Fibroblast of lung (primary cell): ENCODE data around the gene HECW1. TPM values are rescaled to one million over a fixed set of nuclear protein-coding genes. Genes with fewer than 3 reads are reported as not detected.

Source experiments
- DNase-seq, 2 donors: peaks; one replicate each; pipeline versions ENCODE4 v3.0.0 to v3.0.0-alpha.2; 2010; ENCODE audit warnings: low read depth in 2 of 2
- H2AFZ ChIP-seq: 2 replicates; pipeline ENCODE4 v1.5.1; 2012; ENCODE audit warnings: low read length, control low read depth, inconsistent platforms
- H3K27ac ChIP-seq: 2 replicates; pipeline ENCODE4 v1.5.1; 2011; ENCODE audit warnings: low read length, control low read depth; ENCODE audit not compliant: insufficient read depth
- H3K27me3 ChIP-seq: 2 replicates; pipeline ENCODE4 v1.5.1; 2011; ENCODE audit warnings: mild to moderate bottlenecking, low read length; ENCODE audit not compliant: control insufficient read depth, insufficient read depth
- H3K36me3 ChIP-seq: 2 replicates; pipeline ENCODE4 v1.5.1; 2011; ENCODE audit warnings: low read length; ENCODE audit not compliant: control insufficient read depth, insufficient read depth
- H3K4me1 ChIP-seq: 2 replicates; pipeline ENCODE4 v1.5.1; 2011; ENCODE audit warnings: low read length; ENCODE audit not compliant: control insufficient read depth, insufficient read depth; ENCODE audit errors: extremely low read depth
- H3K4me2 ChIP-seq: 2 replicates; pipeline ENCODE4 v1.5.1; 2011; ENCODE audit warnings: low read length, control low read depth; ENCODE audit not compliant: insufficient read depth; ENCODE audit errors: extremely low read depth
- H3K4me3 ChIP-seq, 4 experiments: fragments of 200-600 bp in 1 of 4; sonication (generic) in 1 of 4; replicated peaks in 1 of 4; 2 replicates each; pipeline ENCODE4 v1.5.1; 2011 to 2016; ENCODE audit warnings: low read length in 4 of 4, low read depth in 3 of 4, mild to moderate bottlenecking in 3 of 4, control low read depth in 2 of 4, inconsistent platforms in 1 of 4, mixed read lengths in 1 of 4; ENCODE audit not compliant: insufficient read depth in 1 of 4; ENCODE audit errors: control extremely low read depth in 1 of 4
- H3K79me2 ChIP-seq: 2 replicates; pipeline ENCODE4 v1.5.1; 2012; ENCODE audit warnings: mild to moderate bottlenecking, low read length, inconsistent platforms; ENCODE audit not compliant: control insufficient read depth, insufficient read depth
- H3K9ac ChIP-seq: 2 replicates; pipeline ENCODE4 v1.5.1; 2011; ENCODE audit warnings: mild to moderate bottlenecking, low read length, control low read depth; ENCODE audit not compliant: insufficient read depth
- H3K9me3 ChIP-seq: 2 replicates; pipeline ENCODE4 v1.5.1; 2012; ENCODE audit warnings: low read depth, low read length; ENCODE audit not compliant: control insufficient read depth, insufficient read depth
- H4K20me1 ChIP-seq: 2 replicates; pipeline ENCODE4 v1.5.1; 2011; ENCODE audit warnings: low read length; ENCODE audit not compliant: control insufficient read depth, insufficient read depth; ENCODE audit errors: extremely low read depth
- CTCF ChIP-seq, 2 donors: IDR thresholded peaks in 1 of 2; conservative IDR thresholded peaks in 1 of 2; 1 replicate in 1 of 2; 2 replicates in 1 of 2; pipeline ENCODE4 v1.5.1; 2011 to 2012; ENCODE audit warnings: low read length in 2 of 2, control low read depth in 1 of 2, inconsistent platforms in 1 of 2, low read depth in 1 of 2, mild to moderate bottlenecking in 1 of 2
- EZH2 ChIP-seq: IDR thresholded peaks from 2 replicates; pipeline ENCODE4 v1.5.1; 2012; ENCODE audit warnings: low read length, control low read depth, mild to moderate bottlenecking; ENCODE audit errors: missing control alignments
- polyA plus RNA-seq, 2 donors: library from polyadenylated mRNA; depleted of rRNA in 1 of 2; stranded (reverse) in 1 of 2; unstranded in 1 of 2; fragments of >200 nt; gene quantifications; 2 replicates each; pipeline ENCODE4 v1.2.1, GENCODE V29; 2011 to 2012; ENCODE audit warnings: missing spikeins in 1 of 2
- total RNA-seq: library from RNA; depleted of rRNA; stranded (reverse); fragments of >200 nt; gene quantifications from 2 replicates; pipeline ENCODE4 v1.2.1, GENCODE V29; 2014

HECW1 gene
- total and polyA plus RNA-seq, 2 donors (not counting 1 experiment from before 2014, with no cell fraction given) = 1.1 to 6.1 TPM

- TF ChIP-seq CTCF (conservative IDR thresholded peaks at IDR 0.05 in 1 of 2, IDR thresholded peaks at IDR 0.05 in 1 of 2; ENCODE audit: low read depth in 1 of 2, low read length in 2 of 2) (no peak), EZH2 (no peak)
- Histone ChIP-seq H4K20me1 (no peaks in the 10 kb centered on the region), H3K79me2 (no peaks in the 10 kb centered on the region), H3K27ac (no peak overlapping the region), H3K9ac (no peak overlapping the region), H3K4me1 (no peaks in the 10 kb centered on the region), H3K27me3 (peaks cover 13% of the 10 kb centered on the region), H3K4me3 (no peak overlapping the region), H3K9me3 (no peaks in the 10 kb centered on the region), H3K36me3 (no peaks in the 10 kb centered on the region), H2AFZ (no peak overlapping the region), H3K4me2 (no peak overlapping the region)
- peak in 1 of 2 donors; percentile 70 for DNase-seq
Measured at GRCh38 chr7:43083106-43083505, 29.3 kb upstream of the HECW1 start.

GRCh38 chr7:43085017-43085416, 27.4 kb upstream of the HECW1 start:
- peaks cover 13% of the 10 kb centered on the region for H3K27me3 ChIP-seq

GRCh38 chr7:43085992-43086391, 26.5 kb upstream of the HECW1 start:
- no peak overlapping the region for H3K9ac ChIP-seq
- H3K4me3 ChIP-seq = no peak overlapping the region
- no peak for TF ChIP-seq EZH2
- no peak for TF ChIP-seq CTCF (conservative IDR thresholded peaks at IDR 0.05 in 1 of 2, IDR thresholded peaks at IDR 0.05 in 1 of 2; ENCODE audit: low read depth in 1 of 2, low read length in 2 of 2)
- H3K27me3 ChIP-seq = peaks cover 13% of the 10 kb centered on the region
- no peaks in the 10 kb centered on the region for H3K4me1 ChIP-seq
- DNase-seq = no peak
- H4K20me1 ChIP-seq = no peaks in the 10 kb centered on the region
- H3K27ac ChIP-seq = no peak overlapping the region
- H3K36me3 ChIP-seq = no peaks in the 10 kb centered on the region
- H3K9me3 ChIP-seq = no peaks in the 10 kb centered on the region
- no peaks in the 10 kb centered on the region for H3K79me2 ChIP-seq
- no peak overlapping the region for H2AFZ ChIP-seq
- no peak overlapping the region for H3K4me2 ChIP-seq

More at GRCh38 chr7:43085017-43085416, 27.4 kb upstream of the HECW1 start:
- no peak overlapping the region for H3K9ac ChIP-seq
- H3K4me1 ChIP-seq = no peaks in the 10 kb centered on the region
- no peaks in the 10 kb centered on the region for H4K20me1 ChIP-seq
- H3K36me3 ChIP-seq = no peaks in the 10 kb centered on the region
- no peak overlapping the region for H3K27ac ChIP-seq
- no peak overlapping the region for H3K4me3 ChIP-seq
- no peaks in the 10 kb centered on the region for H3K79me2 ChIP-seq
- H2AFZ ChIP-seq = no peak overlapping the region
- no peaks in the 10 kb centered on the region for H3K9me3 ChIP-seq
- no peak for DNase-seq
- no peak overlapping the region for H3K4me2 ChIP-seq
- no peak for TF ChIP-seq EZH2
- TF ChIP-seq CTCF (conservative IDR thresholded peaks at IDR 0.05 in 1 of 2, IDR thresholded peaks at IDR 0.05 in 1 of 2; ENCODE audit: low read depth in 1 of 2, low read length in 2 of 2) = no peak
